ENCODE results near the gene CMTM7.

The CMTM7 gene

GRCh38 chr3:32467333-32468070, 75.8 kb downstream of the CMTM7 start (continued):
- no peak for TF ChIP-seq ZNF140 (tag by site-specific recombination; IDR thresholded peaks at IDR 0.05)
- no peak for TF ChIP-seq ZNF555 (tag by site-specific recombination; conservative IDR thresholded peaks at IDR 0.05)
- no peak for TF ChIP-seq ZNF19 (tag by site-specific recombination; IDR thresholded peaks at IDR 0.05; ENCODE audit: low read depth)
- no peak for TF ChIP-seq ZNF792 (tag by site-specific recombination; IDR thresholded peaks at IDR 0.05)
- no peak for TF ChIP-seq ZEB2 (tag by site-specific recombination; IDR thresholded peaks at IDR 0.05)
- no peak for TF ChIP-seq PRDM1 (tag by site-specific recombination; IDR thresholded peaks at IDR 0.05)
- TF ChIP-seq KLF9 (tag by site-specific recombination; IDR thresholded peaks at IDR 0.05; ENCODE audit: low read depth): peak; percentile 27; the same call in 1 of the 2 replicates
- peak; percentile 48; the same call in 1 of the 2 replicates for TF ChIP-seq ZSCAN30 (tag by site-specific recombination; IDR thresholded peaks at IDR 0.05)
- no peak for TF ChIP-seq AEBP2 (tag by site-specific recombination; IDR thresholded peaks at IDR 0.05; ENCODE audit: borderline replicate concordance)
- TF ChIP-seq ZNF558 (tag by site-specific recombination; IDR thresholded peaks at IDR 0.05): no peak
- no peak for TF ChIP-seq ZSCAN16 (tag by site-specific recombination; IDR thresholded peaks at IDR 0.05)
- 0 out of 2 replicates have a peak, but pooled peaks have one; percentile 39 for TF ChIP-seq ZNF423 (tag by site-specific recombination; IDR thresholded peaks at IDR 0.05)
- TF ChIP-seq ZNF704 (tag by site-specific recombination; IDR thresholded peaks at IDR 0.05): no peak
- TF ChIP-seq SALL2 (tag by site-specific recombination; IDR thresholded peaks at IDR 0.05; ENCODE audit: borderline replicate concordance): no peak
- no peak for TF ChIP-seq BCL11A (tag by site-specific recombination; IDR thresholded peaks at IDR 0.05; ENCODE audit: low read depth)
- TF ChIP-seq ZNF169 (tag by site-specific recombination; IDR thresholded peaks at IDR 0.05): no peak
- peak; percentile 73 for TF ChIP-seq GLIS1 (tag by site-specific recombination; IDR thresholded peaks at IDR 0.05)
- TF ChIP-seq YY1 (tag by site-specific recombination; IDR thresholded peaks at IDR 0.05): no peak
- peak; percentile 50 for TF ChIP-seq GLIS2 (tag by site-specific recombination; IDR thresholded peaks at IDR 0.05)
- no peak for TF ChIP-seq ZNF184 (tag by site-specific recombination; IDR thresholded peaks at IDR 0.05)
- TF ChIP-seq ZBTB8A (tag by site-specific recombination; IDR thresholded peaks at IDR 0.05): no peak
- no peak for TF ChIP-seq ZNF416 (tag by site-specific recombination; IDR thresholded peaks at IDR 0.05)
- TF ChIP-seq ZIC2 (tag by site-specific recombination; IDR thresholded peaks at IDR 0.05): peak; percentile 96
- no peak for TF ChIP-seq ZNF362 (tag by site-specific recombination; IDR thresholded peaks at IDR 0.05)
- no peak for TF ChIP-seq OVOL3 (tag by site-specific recombination; IDR thresholded peaks at IDR 0.05)
- TF ChIP-seq ZNF350 (tag by site-specific recombination; IDR thresholded peaks at IDR 0.05): no peak
- TF ChIP-seq ZNF747 (tag by site-specific recombination; IDR thresholded peaks at IDR 0.05): no peak
- peak; percentile 36; the same call in 1 of the 2 replicates for TF ChIP-seq KLF10 (tag by site-specific recombination; IDR thresholded peaks at IDR 0.05)
- no peak for TF ChIP-seq ZNF324 (tag by site-specific recombination; IDR thresholded peaks at IDR 0.05)
- no peak for TF ChIP-seq ZNF580 (tag by site-specific recombination; IDR thresholded peaks at IDR 0.05)
- TF ChIP-seq HOXC10 (CRISPR knock-in tag; IDR thresholded peaks at IDR 0.05): no peak
- no peak for TF ChIP-seq ZNF791 (tag by site-specific recombination; IDR thresholded peaks at IDR 0.05)
- TF ChIP-seq ZNF488 (tag by site-specific recombination; IDR thresholded peaks at IDR 0.05): no peak
- TF ChIP-seq ZNF654 (tag by site-specific recombination; IDR thresholded peaks at IDR 0.05; ENCODE audit: low read depth): peak; percentile 44
- no peak for TF ChIP-seq ZNF701 (tag by site-specific recombination; IDR thresholded peaks at IDR 0.05)
- peak; percentile 53; the same call in 1 of the 2 replicates for TF ChIP-seq SCRT2 (tag by site-specific recombination; IDR thresholded peaks at IDR 0.05)
- TF ChIP-seq ATF2 (tag by site-specific recombination; IDR thresholded peaks at IDR 0.05; ENCODE audit: low read depth): no peak

Data from HEK293 (cell line).